HepG2 (cell line): ENCODE measurements around the gene USP19. TPM values are rescaled to one million over a fixed set of nuclear protein-coding genes. Genes with fewer than 3 reads are reported as not detected.

Experiments used
- FIP1L1 ChIP-seq: fragments of 200-400 bp; formaldehyde crosslinking; IDR thresholded peaks from 2 replicates; pipeline ENCODE4 v1.6.1; 2018; ENCODE audit warnings: low read depth, mild to moderate bottlenecking, low read length, moderate library complexity, borderline replicate concordance; ENCODE audit not compliant: insufficient read depth
- FOXO1 ChIP-seq: sonication (generic); formaldehyde crosslinking; IDR thresholded peaks from 2 replicates; pipeline ENCODE4 v1.4.0; 2020; ENCODE audit warnings: missing genetic modification reagents
- HES4 ChIP-seq: sonication (generic); formaldehyde crosslinking; IDR thresholded peaks from 2 replicates; pipeline ENCODE4 v1.9.0; 2021; ENCODE audit warnings: mild to moderate bottlenecking, missing genetic modification reagents, borderline replicate concordance
- JUND ChIP-seq: sonication (generic); formaldehyde crosslinking; IDR thresholded peaks from 2 replicates; pipeline ENCODE4 v1.8.0; 2022; ENCODE audit warnings: mild to moderate bottlenecking, missing genetic modification reagents
- KLF16 ChIP-seq, 2 experiments: sonication (generic) in 1 of 2; formaldehyde crosslinking in 1 of 2; IDR thresholded peaks; 2 replicates each; pipeline versions ENCODE4 v1.6.1 to v1.8.0; 2016 to 2023; ENCODE audit warnings: missing genetic modification reagents in 2 of 2, missing compliant biosample characterization in 1 of 2
- MAFF ChIP-seq: IDR thresholded peaks from 2 replicates; pipeline ENCODE4 v1.6.1; 2011; ENCODE audit warnings: low read depth, low read length, improper control_type of control experiment
- MEIS2 ChIP-seq: sonication (generic); formaldehyde crosslinking; IDR thresholded peaks from 2 replicates; pipeline ENCODE4 v1.9.0; 2021; ENCODE audit warnings: mild to moderate bottlenecking, missing genetic modification reagents
- NFIB ChIP-seq: sonication (generic); formaldehyde crosslinking; IDR thresholded peaks from 2 replicates; pipeline ENCODE4 v1.9.0; 2021; ENCODE audit warnings: missing genetic modification reagents, mild to moderate bottlenecking, borderline replicate concordance
- PCBP2 ChIP-seq: fragments of 200-400 bp; formaldehyde crosslinking; optimal IDR thresholded peaks from 2 replicates; pipeline ENCODE3; 2018; ENCODE audit warnings: low read length, low read depth; ENCODE audit not compliant: poor library complexity, severe bottlenecking
- RORA ChIP-seq: sonication (generic); formaldehyde crosslinking; IDR thresholded peaks from 2 replicates; pipeline ENCODE4 v1.5.0; 2020; ENCODE audit warnings: mild to moderate bottlenecking, missing genetic modification reagents, moderate library complexity
- SALL1 ChIP-seq: sonication (generic); formaldehyde crosslinking; IDR thresholded peaks from 2 replicates; pipeline ENCODE4 v1.8.0; 2022; ENCODE audit warnings: mild to moderate bottlenecking, missing genetic modification reagents
- SMAD1 ChIP-seq: sonication (generic); formaldehyde crosslinking; IDR thresholded peaks from 2 replicates; pipeline ENCODE4 v1.4.0; 2020; ENCODE audit warnings: missing genetic modification reagents, low read depth, mild to moderate bottlenecking, borderline replicate concordance
- ZC3H4 ChIP-seq: sonication (generic); formaldehyde crosslinking; IDR thresholded peaks from 2 replicates; pipeline ENCODE4 v1.4.0; 2020; ENCODE audit warnings: missing genetic modification reagents, borderline replicate concordance
- ZGPAT ChIP-seq: IDR thresholded peaks from 2 replicates; pipeline ENCODE4 v1.6.1; 2016; ENCODE audit warnings: mild to moderate bottlenecking
- ZNF124 ChIP-seq: sonication (generic); formaldehyde crosslinking; IDR thresholded peaks from 2 replicates; pipeline ENCODE4 v1.4.0; 2020; ENCODE audit warnings: missing genetic modification reagents
- ZNF274 ChIP-seq: sonication (generic); formaldehyde crosslinking; IDR thresholded peaks from 2 replicates; pipeline ENCODE4 v1.5.1; 2020; ENCODE audit warnings: mild to moderate bottlenecking, missing genetic modification reagents
- ZNF337 ChIP-seq: sonication (generic); formaldehyde crosslinking; IDR thresholded peaks from 2 replicates; pipeline ENCODE4 v1.5.1; 2020; ENCODE audit warnings: missing genetic modification reagents, low read depth, mild to moderate bottlenecking, borderline replicate concordance
- ZNF33A ChIP-seq: sonication (generic); formaldehyde crosslinking; IDR thresholded peaks from 2 replicates; pipeline ENCODE4 v1.5.1; 2020; ENCODE audit warnings: missing genetic modification reagents, mild to moderate bottlenecking, moderate library complexity, borderline replicate concordance
- ZNF570 ChIP-seq: sonication (generic); formaldehyde crosslinking; IDR thresholded peaks from 2 replicates; pipeline ENCODE4 v1.4.0; 2020; ENCODE audit warnings: mild to moderate bottlenecking, missing genetic modification reagents, borderline replicate concordance
- ZNF703 ChIP-seq: sonication (generic); formaldehyde crosslinking; IDR thresholded peaks from 2 replicates; pipeline ENCODE4 v1.5.1; 2020; ENCODE audit warnings: missing genetic modification reagents, mild to moderate bottlenecking, moderate library complexity, borderline replicate concordance
- ZNF781 ChIP-seq: sonication (generic); formaldehyde crosslinking; IDR thresholded peaks from 2 replicates; pipeline ENCODE4 v1.5.1; 2020; ENCODE audit warnings: borderline replicate concordance, mild to moderate bottlenecking, missing genetic modification reagents; ENCODE audit errors: not compliant biosample characterization
- polyA plus RNA-seq, 8 experiments: library from polyadenylated mRNA; depleted of rRNA in 3 of 8; stranded (reverse) in 7 of 8; unstranded in 1 of 8; fragments of >200 nt; fragmentation: Illumina TruSeq in 4 of 8; extraction: Trizol in 4 of 8; gene quantifications; 2 replicates each; pipeline versions ENCODE4 v1.2.1 to v1.2.3, GENCODE V29; 2011 to 2016; ENCODE audit warnings: low read depth in 4 of 8, missing spikeins in 1 of 8, mixed read lengths in 1 of 8; ENCODE audit not compliant: insufficient read depth in 1 of 8
- total RNA-seq, 5 experiments: library from RNA; depleted of rRNA; stranded (reverse); fragments of >200 nt; fragmentation: Illumina TruSeq; extraction: Trizol; gene quantifications; 2 replicates each; pipeline ENCODE4 v1.2.3, GENCODE V29; 2016; ENCODE audit warnings: low read depth in 1 of 5
- TF ChIP-seq, protein P1 (sequence below): IDR thresholded peaks from 2 replicates; pipeline ENCODE4 v1.6.1; 2012; ENCODE audit warnings: inconsistent platforms
- TF ChIP-seq, protein P2 (sequence below): sonication (generic); formaldehyde crosslinking; IDR thresholded peaks from 2 replicates; pipeline ENCODE4 v1.5.1; 2020; ENCODE audit warnings: missing genetic modification reagents, mild to moderate bottlenecking, borderline replicate concordance
- TF ChIP-seq, protein P3 (sequence below): sonication (generic); formaldehyde crosslinking; IDR thresholded peaks from 2 replicates; pipeline ENCODE4 v1.4.0; 2020; ENCODE audit warnings: missing genetic modification reagents

Gene USP19
- total and polyA plus RNA-seq, 2 of the 13 experiments (the other 11 are each of a cell fraction or from before 2014, with no cell fraction given) = 28.3 to 31.7 TPM

GRCh38 chr3:49165771-49166751, 45.4 kb upstream of the USP19 start, which contains the start of gene CCDC71 (continued):
- no peak; the same call in 1 of the 2 replicates for TF ChIP-seq ZGPAT (CRISPR knock-in tag)
- TF ChIP-seq HES4 (CRISPR knock-in tag) = 0 out of 2 replicates have a peak, but pooled peaks have one; percentile 40
- TF ChIP-seq SALL1 (CRISPR knock-in tag) = peak; percentile 69
- TF ChIP-seq FIP1L1 = no peak
- no peak for TF ChIP-seq MAFF
- TF ChIP-seq NFIB (CRISPR knock-in tag) = no peak
- no peak for TF ChIP-seq PCBP2
- TF ChIP-seq KLF16 (CRISPR knock-in tag; IDR thresholded peaks at IDR 0.05) = no peak
- TF ChIP-seq ZNF33A = no peak
- TF ChIP-seq, protein P1, sequence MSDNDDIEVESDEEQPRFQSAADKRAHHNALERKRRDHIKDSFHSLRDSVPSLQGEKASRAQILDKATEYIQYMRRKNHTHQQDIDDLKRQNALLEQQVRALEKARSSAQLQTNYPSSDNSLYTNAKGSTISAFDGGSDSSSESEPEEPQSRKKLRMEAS = no peak; the same call in 1 of the 2 replicates
- no peak for TF ChIP-seq ZNF124 (CRISPR knock-in tag)
- TF ChIP-seq MEIS2 (CRISPR knock-in tag) = no peak
- TF ChIP-seq JUND (CRISPR knock-in tag) = no peak
- no peak for TF ChIP-seq SMAD1 (CRISPR knock-in tag)
- TF ChIP-seq, protein P2, sequence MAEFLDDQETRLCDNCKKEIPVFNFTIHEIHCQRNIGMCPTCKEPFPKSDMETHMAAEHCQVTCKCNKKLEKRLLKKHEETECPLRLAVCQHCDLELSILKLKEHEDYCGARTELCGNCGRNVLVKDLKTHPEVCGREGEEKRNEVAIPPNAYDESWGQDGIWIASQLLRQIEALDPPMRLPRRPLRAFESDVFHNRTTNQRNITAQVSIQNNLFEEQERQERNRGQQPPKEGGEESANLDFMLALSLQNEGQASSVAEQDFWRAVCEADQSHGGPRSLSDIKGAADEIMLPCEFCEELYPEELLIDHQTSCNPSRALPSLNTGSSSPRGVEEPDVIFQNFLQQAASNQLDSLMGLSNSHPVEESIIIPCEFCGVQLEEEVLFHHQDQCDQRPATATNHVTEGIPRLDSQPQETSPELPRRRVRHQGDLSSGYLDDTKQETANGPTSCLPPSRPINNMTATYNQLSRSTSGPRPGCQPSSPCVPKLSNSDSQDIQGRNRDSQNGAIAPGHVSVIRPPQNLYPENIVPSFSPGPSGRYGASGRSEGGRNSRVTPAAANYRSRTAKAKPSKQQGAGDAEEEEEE (CRISPR knock-in tag) = no peak
- TF ChIP-seq ZNF781 = no peak
- no peak for TF ChIP-seq ZC3H4 (CRISPR knock-in tag)
- no peak for TF ChIP-seq RORA (CRISPR knock-in tag)
- TF ChIP-seq ZNF703 (CRISPR knock-in tag) = no peak
- TF ChIP-seq ZNF570 = no peak
- TF ChIP-seq, protein P3, sequence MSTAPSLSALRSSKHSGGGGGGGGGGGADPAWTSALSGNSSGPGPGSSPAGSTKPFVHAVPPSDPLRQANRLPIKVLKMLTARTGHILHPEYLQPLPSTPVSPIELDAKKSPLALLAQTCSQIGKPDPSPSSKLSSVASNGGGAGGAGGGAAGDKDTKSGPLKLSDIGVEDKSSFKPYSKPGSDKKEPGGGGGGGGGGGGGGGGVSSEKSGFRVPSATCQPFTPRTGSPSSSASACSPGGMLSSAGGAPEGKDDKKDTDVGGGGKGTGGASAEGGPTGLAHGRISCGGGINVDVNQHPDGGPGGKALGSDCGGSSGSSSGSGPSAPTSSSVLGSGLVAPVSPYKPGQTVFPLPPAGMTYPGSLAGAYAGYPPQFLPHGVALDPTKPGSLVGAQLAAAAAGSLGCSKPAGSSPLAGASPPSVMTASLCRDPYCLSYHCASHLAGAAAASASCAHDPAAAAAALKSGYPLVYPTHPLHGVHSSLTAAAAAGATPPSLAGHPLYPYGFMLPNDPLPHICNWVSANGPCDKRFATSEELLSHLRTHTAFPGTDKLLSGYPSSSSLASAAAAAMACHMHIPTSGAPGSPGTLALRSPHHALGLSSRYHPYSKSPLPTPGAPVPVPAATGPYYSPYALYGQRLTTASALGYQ = no peak
- no peak for TF ChIP-seq ZNF274
- no peak; the same call in 1 of the 2 replicates for TF ChIP-seq FOXO1 (CRISPR knock-in tag)
- TF ChIP-seq ZNF337 (CRISPR knock-in tag) = no peak
